Glutamatergic neuron (in vitro differentiated cells): ENCODE measurements around the gene HMX3. TPM values are rescaled to one million over a fixed set of nuclear protein-coding genes. Genes with fewer than 3 reads are reported as not detected.
A peak's percentile ranks its signal among the peaks of the same experiment; 100 is the strongest.

Source experiments
- DNase-seq: peaks from one replicate; pipeline ENCODE4 v3.0.0; 2022
- H3K27ac Mint-ChIP-seq: one replicate; pipeline ENCODE4 v1.8.0; 2020; ENCODE audit warnings: mild to moderate bottlenecking, mixed read lengths, inconsistent platforms; ENCODE audit not compliant: unreplicated experiment
- H3K27me3 Mint-ChIP-seq: one replicate; pipeline ENCODE4 v1.8.0; 2020; ENCODE audit warnings: mild to moderate bottlenecking, moderate library complexity, mixed read lengths, inconsistent platforms; ENCODE audit not compliant: unreplicated experiment
- H3K36me3 Mint-ChIP-seq: one replicate; pipeline ENCODE4 v1.8.0; 2020; ENCODE audit warnings: mild to moderate bottlenecking, mixed read lengths, inconsistent platforms; ENCODE audit not compliant: unreplicated experiment
- H3K4me1 Mint-ChIP-seq: one replicate; pipeline ENCODE4 v1.8.0; 2020; ENCODE audit warnings: mild to moderate bottlenecking, low read depth, mixed read lengths, inconsistent platforms; ENCODE audit not compliant: unreplicated experiment
- H3K4me3 Mint-ChIP-seq: one replicate; pipeline ENCODE4 v1.8.0; 2020; ENCODE audit warnings: mild to moderate bottlenecking, mixed read lengths, inconsistent platforms; ENCODE audit not compliant: unreplicated experiment
- H3K9me3 Mint-ChIP-seq: one replicate; pipeline ENCODE4 v1.8.0; 2020; ENCODE audit warnings: mild to moderate bottlenecking, moderate library complexity, mixed read lengths, inconsistent platforms; ENCODE audit not compliant: unreplicated experiment
- total RNA-seq: library from RNA; stranded (reverse); fragmentation: NEBNext Ultra II Directional; extraction: Animal tissue kit (Norgen Biotek cat#: 25700); gene quantifications from one replicate; pipeline ENCODE4 v1.2.1, GENCODE V29; 2021; ENCODE audit not compliant: unreplicated experiment
- TF ChIP-seq, protein P1 (sequence below): fragments of 200-600 bp; sonication (generic); IDR thresholded peaks from one replicate; pipeline ENCODE4 v1.5.0; 2021; ENCODE audit not compliant: partially characterized antibody, unreplicated experiment

HMX3 gene
- total RNA-seq, 1 donor from 2014 or later, result not detected

DNA sequence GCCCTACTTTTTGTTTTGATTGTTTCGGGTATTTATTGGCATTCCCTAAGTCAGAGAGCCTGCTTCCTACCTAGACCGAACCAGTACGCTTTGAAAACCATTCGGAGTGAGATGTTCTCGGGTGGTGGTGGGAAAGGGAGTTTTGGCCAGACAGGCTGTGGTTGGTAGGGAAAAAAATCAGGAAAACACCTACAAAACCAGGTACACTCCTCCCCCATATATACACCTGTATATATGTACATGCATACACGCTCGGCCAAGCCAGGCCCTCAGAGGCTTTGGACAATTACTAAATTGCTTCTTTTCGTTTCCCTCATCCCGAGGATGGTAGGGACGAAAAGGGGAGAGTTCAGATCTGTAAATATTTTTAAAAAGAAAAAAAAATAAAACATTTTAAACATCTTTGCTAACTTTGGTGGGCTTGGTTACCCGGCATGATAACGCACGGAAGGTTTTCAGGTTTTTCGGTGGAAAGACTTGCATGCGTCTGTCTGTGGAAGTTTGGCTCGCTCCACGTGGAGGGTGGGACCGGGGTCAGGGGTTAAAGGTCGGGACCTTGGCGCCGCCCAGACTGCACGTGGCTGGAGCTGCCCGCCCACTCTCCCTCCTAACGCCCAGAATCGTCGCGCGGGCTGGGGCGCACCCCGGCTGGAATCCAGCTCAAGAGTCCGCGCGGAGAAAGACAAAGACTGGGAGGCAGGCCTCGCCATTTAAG lies 14.7 kb downstream of the HMX3 start:
- Mint-ChIP-seq H3K27me3 (peaks cover 30% of the 10 kb centered on the region), H3K4me1 (peaks cover 17% of the 10 kb centered on the region), H3K36me3 (no peaks in the 10 kb centered on the region), H3K4me3 (peak overlapping the region; percentile 80), H3K27ac (no peak overlapping the region), H3K9me3 (peaks cover 12% of the 10 kb centered on the region)
- TF ChIP-seq, protein P1, sequence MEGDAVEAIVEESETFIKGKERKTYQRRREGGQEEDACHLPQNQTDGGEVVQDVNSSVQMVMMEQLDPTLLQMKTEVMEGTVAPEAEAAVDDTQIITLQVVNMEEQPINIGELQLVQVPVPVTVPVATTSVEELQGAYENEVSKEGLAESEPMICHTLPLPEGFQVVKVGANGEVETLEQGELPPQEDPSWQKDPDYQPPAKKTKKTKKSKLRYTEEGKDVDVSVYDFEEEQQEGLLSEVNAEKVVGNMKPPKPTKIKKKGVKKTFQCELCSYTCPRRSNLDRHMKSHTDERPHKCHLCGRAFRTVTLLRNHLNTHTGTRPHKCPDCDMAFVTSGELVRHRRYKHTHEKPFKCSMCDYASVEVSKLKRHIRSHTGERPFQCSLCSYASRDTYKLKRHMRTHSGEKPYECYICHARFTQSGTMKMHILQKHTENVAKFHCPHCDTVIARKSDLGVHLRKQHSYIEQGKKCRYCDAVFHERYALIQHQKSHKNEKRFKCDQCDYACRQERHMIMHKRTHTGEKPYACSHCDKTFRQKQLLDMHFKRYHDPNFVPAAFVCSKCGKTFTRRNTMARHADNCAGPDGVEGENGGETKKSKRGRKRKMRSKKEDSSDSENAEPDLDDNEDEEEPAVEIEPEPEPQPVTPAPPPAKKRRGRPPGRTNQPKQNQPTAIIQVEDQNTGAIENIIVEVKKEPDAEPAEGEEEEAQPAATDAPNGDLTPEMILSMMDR, result no peak
- DNase-seq, result no peak

DNA sequence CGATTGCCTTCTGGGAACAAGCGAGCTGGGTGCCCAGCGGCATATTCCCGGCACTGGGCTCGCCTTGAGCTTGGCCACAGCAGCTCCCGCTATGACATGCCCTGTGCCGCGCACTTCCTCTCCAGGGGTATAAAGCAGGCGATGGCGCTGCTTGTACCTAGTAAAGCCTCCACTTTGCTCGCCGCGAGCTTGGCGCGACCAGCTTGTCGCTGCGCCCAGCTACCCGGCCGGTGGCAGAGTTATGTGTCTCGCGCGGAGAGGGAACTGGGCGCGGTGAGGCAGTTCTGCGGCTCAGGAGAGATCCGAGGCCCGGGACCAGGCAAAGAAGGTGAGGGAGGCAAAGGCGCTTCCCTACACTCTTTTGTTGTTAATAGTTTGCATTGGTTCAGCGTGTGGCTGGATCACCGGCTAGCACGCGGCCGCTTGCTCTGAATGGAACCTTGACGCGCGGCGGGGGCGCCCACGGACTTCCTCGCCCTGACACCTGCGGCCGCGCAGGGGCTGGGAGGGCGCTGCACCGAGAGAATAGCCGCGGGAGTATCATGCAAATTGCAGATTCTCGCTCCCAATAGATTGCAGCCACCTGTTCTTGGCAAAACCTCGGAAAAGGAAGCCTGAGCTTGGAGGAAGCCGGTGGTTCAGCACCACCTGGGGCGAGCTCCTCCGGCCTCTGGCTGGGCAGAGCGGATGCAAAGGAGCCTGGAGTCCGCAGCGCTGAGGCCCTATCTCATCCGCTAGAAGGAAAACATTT lies 15.4 kb downstream of the HMX3 start:
- TF ChIP-seq, protein P1, result no peak
- Mint-ChIP-seq H3K36me3 (no peaks in the 10 kb centered on the region), H3K4me3 (peak overlapping the region; percentile 80), H3K4me1 (peaks cover 18% of the 10 kb centered on the region), H3K27me3 (peaks cover 27% of the 10 kb centered on the region), H3K9me3 (peaks cover 12% of the 10 kb centered on the region), H3K27ac (no peak overlapping the region)
- peak; percentile 54 for DNase-seq

DNA sequence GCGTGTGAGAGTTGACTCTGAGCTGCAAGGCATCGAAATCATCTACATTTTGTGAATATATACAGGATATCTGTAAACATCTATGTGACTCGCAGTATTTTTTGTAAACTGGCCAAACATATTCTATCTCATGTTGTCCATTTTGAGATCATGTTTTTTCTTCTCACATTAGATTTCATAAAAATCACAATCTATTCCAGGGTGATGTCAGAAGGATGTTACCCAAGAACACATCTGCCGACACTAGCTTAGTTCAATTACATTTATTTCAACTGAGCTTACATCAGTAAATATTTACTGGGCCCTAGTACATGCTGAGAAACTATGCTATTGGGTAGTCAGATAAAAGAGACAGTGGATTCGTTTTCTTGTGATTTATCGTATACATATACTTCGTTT lies 16.0 kb downstream of the HMX3 start:
- Mint-ChIP-seq H3K27me3 (peaks cover 25% of the 10 kb centered on the region), H3K4me1 (peaks cover 16% of the 10 kb centered on the region), H3K36me3 (no peaks in the 10 kb centered on the region), H3K4me3 (peak overlapping the region; percentile 63), H3K27ac (no peak overlapping the region), H3K9me3 (peaks cover 12% of the 10 kb centered on the region)
- TF ChIP-seq, protein P1, result no peak
- DNase-seq, result no peak

DNA sequence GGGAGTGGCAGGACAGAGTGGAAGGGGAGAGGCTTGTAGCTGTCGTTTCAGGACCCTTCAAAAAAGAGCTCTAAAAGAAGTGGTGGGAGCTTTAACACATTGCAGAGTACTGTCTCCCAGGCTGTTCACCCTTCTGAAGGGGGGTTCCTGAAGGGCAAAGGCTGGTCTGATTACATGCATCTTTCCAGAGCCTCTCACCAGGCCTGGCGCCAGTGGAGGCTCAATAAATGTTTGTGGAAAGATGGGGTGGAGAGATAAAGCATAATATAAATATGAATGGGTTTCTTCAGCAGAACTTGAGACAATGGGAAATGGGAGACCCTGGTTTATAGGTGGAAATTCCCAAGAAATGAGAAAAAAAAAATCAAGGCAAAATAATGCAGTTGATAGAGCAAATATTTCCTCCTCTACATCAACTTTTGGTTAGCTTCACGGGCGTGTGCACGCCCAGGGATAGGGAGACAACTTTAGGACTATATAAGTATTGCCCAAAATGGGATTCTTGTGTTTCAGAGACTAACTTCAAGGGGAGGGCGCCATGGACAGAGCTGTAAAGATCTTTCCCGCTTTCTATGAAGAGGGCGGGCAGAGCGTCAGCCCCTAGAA lies 17.8 kb downstream of the HMX3 start:
- H3K27me3 Mint-ChIP-seq, result peaks cover 18% of the 10 kb centered on the region
- H3K27ac Mint-ChIP-seq, result peak overlapping the region; percentile 92

More for the DNA sequence above, 17.8 kb downstream of the HMX3 start:
- no peak for DNase-seq
- H3K36me3 Mint-ChIP-seq, result no peaks in the 10 kb centered on the region
- H3K4me1 Mint-ChIP-seq, result peaks cover 12% of the 10 kb centered on the region
- H3K4me3 Mint-ChIP-seq, result peak overlapping the region; percentile 98
- peaks cover 12% of the 10 kb centered on the region for H3K9me3 Mint-ChIP-seq
- TF ChIP-seq, protein P1, result no peak
